DND-41 (cell line): ENCODE data around the gene COLGALT1.

Experiments
- CTCF ChIP-seq: IDR thresholded peaks from 2 replicates; pipeline ENCODE4 v1.5.1; 2012; ENCODE audit warnings: borderline replicate concordance, low read length, moderate library complexity, mild to moderate bottlenecking; ENCODE audit not compliant: poor library complexity, severe bottlenecking; ENCODE audit errors: extremely low read depth
- EZH2 ChIP-seq: IDR thresholded peaks from 3 replicates; pipeline ENCODE4 v1.6.1; 2012; ENCODE audit warnings: borderline replicate concordance, low read depth, mild to moderate bottlenecking, moderate library complexity, low read length, inconsistent platforms; ENCODE audit not compliant: severe bottlenecking

DNA sequence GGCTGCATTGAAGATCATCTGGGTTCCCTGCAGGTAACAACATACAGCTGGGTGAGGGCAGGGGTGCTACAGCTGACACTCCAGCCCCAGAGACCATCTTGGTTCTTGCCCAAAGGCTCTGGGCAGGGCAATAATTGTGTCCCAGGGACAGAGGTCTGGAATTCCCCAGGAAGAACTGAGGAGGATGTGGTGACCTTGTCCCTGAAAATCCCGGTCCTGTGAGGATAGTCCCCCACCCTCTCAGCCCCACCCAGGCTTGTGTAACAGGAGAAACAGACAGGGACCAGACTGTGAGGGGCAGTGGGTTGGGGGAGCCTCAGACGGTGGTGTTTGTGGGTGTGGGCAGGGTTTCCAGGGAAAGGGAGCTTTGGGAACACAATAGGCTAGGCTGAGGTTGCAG is 63.5 kb downstream of the COLGALT1 start:
- TF ChIP-seq CTCF (no peak), EZH2 (no peak)
